SH-SY5Y (cell line): ENCODE measurements around the gene WNT2.

Experiments used
- GATA2 ChIP-seq: IDR thresholded peaks from 2 replicates; pipeline ENCODE4 v1.6.1; 2011; ENCODE audit warnings: mild to moderate bottlenecking, low read depth, low read length
- GATA3 ChIP-seq: IDR thresholded peaks from 2 replicates; pipeline ENCODE4 v1.6.1; 2011; ENCODE audit warnings: low read depth, mild to moderate bottlenecking, low read length, moderate library complexity

DNA sequence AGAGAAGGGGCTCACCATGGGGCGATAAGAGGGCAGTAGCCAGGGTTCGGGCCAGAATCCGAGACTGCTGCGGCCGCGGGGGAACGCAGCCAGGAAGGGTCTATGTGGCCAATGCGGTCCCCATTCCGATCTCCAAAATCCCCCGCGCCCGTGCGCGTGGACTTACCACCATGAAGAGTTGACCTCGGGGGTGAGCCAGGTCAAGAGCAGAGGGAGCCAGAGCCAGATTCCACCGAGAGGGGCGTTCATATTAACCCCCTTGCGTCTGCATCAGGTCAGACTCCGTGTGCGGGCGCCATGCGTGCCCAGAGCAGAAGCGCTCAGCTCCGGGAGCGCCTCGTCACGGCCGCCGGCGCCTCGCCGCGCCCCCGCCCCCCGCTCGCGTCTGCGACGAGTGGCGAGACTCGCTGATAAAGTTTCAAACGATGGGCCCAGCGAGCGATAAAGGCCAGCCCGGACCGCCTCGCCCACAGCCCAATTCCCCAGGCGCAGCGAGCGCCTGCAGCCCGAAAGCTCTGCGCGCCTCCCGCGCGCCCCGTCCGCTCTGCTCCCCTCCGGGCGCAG lies at the start of gene WNT2:
- TF ChIP-seq GATA2 (no peak), GATA3 (no peak)
